Progenitor cell of endocrine pancreas (in vitro differentiated cells): ENCODE measurements around the gene ZNF765. TPM values are rescaled to one million over a fixed set of nuclear protein-coding genes. Genes with fewer than 3 reads are reported as not detected.
A peak's percentile ranks its signal among the peaks of the same experiment; 100 is the strongest.

Experiments used
- DNase-seq: peaks from one replicate; pipeline ENCODE4 v3.0.0; 2021; ENCODE audit warnings: low spot score; ENCODE audit not compliant: unreplicated experiment
- H3K27ac Mint-ChIP-seq: 2 replicates; pipeline ENCODE4 v1.8.0; 2021; ENCODE audit warnings: mild to moderate bottlenecking, moderate library complexity, mixed read lengths
- H3K27me3 Mint-ChIP-seq: 2 replicates; pipeline ENCODE4 v1.8.0; 2021; ENCODE audit warnings: mixed read lengths
- H3K36me3 Mint-ChIP-seq: 2 replicates; pipeline ENCODE4 v1.8.0; 2022; ENCODE audit warnings: mixed read lengths; ENCODE audit not compliant: insufficient read depth
- H3K4me1 Mint-ChIP-seq: 2 replicates; pipeline ENCODE4 v1.8.0; 2021; ENCODE audit warnings: low read depth, mixed read lengths
- H3K4me3 Mint-ChIP-seq: 2 replicates; pipeline ENCODE4 v1.8.0; 2021; ENCODE audit warnings: low read depth, mild to moderate bottlenecking, moderate library complexity, mixed read lengths
- H3K9me3 Mint-ChIP-seq: 2 replicates; pipeline ENCODE4 v1.8.0; 2021; ENCODE audit warnings: low read depth, mixed read lengths
- total RNA-seq: library from RNA; stranded (reverse); gene quantifications from 2 replicates; pipeline ENCODE4 v1.2.1, GENCODE V29; 2021
- TF ChIP-seq, protein P1 (sequence below): fragments of 200-600 bp; sonication (generic); IDR thresholded peaks from one replicate; pipeline ENCODE4 v1.5.0; 2021; ENCODE audit warnings: antibody characterized with exemption, mild to moderate bottlenecking; ENCODE audit not compliant: unreplicated experiment

The ZNF765 gene
- total RNA-seq, 1 donor from 2014 or later = 29.8 TPM

DNA sequence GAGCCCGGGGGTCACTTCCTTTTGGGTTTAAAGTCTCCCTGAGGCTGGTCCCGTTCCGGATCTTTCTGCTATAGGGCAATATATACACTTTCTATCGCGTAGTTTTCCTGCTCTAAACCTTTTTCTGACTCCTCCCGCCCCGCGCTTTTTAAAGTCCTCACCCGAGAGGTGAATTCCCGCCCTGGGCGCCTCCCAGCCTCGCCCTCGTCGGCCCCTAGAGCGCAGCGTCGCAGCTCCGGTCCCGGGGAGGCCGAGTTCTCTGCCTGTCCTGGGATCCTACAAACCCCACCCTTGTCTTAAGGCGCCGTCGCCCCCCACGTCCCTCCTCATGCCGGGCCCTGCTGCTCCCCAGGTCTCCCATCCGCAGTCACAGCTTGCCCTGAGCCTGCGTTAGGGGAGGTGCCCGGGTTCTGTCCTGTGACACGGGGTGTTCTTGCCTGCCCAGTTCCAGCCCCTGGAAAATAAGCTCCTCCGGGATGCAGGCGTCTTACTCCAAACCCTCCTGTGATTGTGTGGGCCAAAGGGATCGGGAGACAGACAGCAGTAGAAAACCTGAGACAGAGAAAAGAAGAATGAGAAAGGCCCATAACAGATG, 29.0 kb upstream of the ZNF765 start:
- Mint-ChIP-seq H3K4me3 (peak overlapping the region; percentile 95), H3K27ac (peak overlapping the region; percentile 96), H3K9me3 (no peaks in the 10 kb centered on the region), H3K36me3 (peaks cover 1% of the 10 kb centered on the region), H3K27me3 (no peaks in the 10 kb centered on the region), H3K4me1 (peaks cover 46% of the 10 kb centered on the region)
- TF ChIP-seq, protein P1, sequence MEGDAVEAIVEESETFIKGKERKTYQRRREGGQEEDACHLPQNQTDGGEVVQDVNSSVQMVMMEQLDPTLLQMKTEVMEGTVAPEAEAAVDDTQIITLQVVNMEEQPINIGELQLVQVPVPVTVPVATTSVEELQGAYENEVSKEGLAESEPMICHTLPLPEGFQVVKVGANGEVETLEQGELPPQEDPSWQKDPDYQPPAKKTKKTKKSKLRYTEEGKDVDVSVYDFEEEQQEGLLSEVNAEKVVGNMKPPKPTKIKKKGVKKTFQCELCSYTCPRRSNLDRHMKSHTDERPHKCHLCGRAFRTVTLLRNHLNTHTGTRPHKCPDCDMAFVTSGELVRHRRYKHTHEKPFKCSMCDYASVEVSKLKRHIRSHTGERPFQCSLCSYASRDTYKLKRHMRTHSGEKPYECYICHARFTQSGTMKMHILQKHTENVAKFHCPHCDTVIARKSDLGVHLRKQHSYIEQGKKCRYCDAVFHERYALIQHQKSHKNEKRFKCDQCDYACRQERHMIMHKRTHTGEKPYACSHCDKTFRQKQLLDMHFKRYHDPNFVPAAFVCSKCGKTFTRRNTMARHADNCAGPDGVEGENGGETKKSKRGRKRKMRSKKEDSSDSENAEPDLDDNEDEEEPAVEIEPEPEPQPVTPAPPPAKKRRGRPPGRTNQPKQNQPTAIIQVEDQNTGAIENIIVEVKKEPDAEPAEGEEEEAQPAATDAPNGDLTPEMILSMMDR = no peak
- DNase-seq = no peak

DNA sequence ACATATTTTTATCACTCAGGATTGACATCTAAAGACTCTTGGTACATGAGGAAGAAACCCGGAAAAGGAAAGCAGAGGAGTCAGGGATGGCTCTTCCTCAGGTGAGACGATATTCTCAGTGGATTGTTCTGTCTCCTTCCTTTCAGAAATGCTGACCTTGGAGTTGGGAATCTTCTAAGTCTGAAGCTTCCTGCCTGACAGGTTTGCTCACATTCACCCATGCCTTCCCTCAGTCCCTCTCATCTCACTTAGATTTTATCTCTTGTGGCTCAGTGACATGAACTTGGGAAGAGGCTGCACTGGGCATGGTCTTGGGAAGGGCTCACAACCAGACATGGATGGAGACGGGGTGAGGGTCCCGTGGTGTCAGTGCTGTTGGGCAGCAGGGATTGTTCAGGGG, 22.8 kb upstream of the ZNF765 start:
- peaks cover 6% of the 10 kb centered on the region for H3K4me1 Mint-ChIP-seq
- no peaks in the 10 kb centered on the region for H3K27me3 Mint-ChIP-seq
- peaks cover 14% of the 10 kb centered on the region for H3K36me3 Mint-ChIP-seq
- TF ChIP-seq, protein P1 = no peak
- H3K4me3 Mint-ChIP-seq = no peak overlapping the region
- no peaks in the 10 kb centered on the region for H3K9me3 Mint-ChIP-seq
- DNase-seq = no peak
- H3K27ac Mint-ChIP-seq = no peak overlapping the region

DNA sequence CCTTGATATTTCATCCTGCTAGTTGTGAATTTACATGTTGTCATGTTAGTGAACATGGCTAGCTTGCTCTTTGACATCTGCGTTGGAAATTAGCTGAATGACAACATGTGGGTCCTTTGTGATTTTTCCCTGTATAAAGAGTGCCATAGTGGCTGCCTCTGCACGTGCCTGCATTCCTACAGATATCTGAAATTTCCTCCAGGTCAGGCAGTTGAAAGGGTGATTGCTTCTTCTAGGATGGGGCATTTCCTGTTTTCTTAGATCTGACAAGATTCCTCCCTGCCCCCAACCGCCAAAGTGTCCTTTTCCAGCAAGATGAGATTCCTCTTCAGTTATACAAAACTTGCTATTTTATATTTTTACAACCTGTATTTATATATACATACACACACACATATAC, 20.7 kb upstream of the ZNF765 start:
- Mint-ChIP-seq H3K27ac (no peak overlapping the region), H3K4me3 (no peak overlapping the region), H3K9me3 (no peaks in the 10 kb centered on the region), H3K27me3 (no peaks in the 10 kb centered on the region), H3K4me1 (no peaks in the 10 kb centered on the region), H3K36me3 (peaks cover 33% of the 10 kb centered on the region)
- TF ChIP-seq, protein P1 = no peak
- no peak for DNase-seq

DNA sequence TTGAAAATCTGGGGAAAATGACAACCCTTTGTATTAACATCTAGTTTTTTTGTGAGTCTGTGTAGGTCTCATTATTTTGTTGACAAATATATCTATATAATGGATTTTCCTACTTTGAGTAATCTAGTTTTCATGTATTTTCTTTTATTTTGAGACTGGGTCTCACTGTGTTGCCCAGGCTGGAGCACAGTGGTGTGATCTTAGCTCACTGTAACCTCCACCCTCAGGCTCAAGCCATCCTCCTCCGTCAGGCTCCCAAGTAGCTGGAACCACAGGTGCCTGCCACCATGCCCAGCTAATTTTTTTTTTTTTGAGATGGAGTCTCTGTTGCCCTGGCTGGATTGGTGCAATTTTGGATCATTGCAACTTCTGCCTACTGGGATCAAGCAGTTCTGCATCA, 20.2 kb upstream of the ZNF765 start:
- no peak for DNase-seq
- TF ChIP-seq, protein P1 = no peak
- Mint-ChIP-seq H3K9me3 (no peaks in the 10 kb centered on the region), H3K4me1 (no peaks in the 10 kb centered on the region), H3K36me3 (peaks cover 37% of the 10 kb centered on the region), H3K27me3 (no peaks in the 10 kb centered on the region), H3K27ac (no peak overlapping the region), H3K4me3 (no peak overlapping the region)

DNA sequence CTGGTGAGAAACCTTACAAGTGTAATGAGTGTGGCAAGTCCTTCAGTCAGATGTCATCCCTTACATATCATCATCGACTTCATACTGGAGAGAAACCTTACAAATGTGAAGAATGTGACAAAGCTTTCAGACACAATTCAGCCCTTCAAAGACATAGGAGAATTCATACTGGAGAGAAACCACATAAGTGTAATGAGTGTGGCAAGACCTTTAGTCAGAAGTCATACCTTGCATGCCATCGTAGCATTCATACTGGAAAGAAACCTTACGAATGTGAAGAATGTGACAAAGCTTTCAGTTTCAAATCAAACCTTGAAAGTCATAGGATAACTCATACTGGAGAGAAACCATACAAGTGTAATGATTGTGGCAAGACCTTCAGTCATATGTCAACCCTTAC, 13.6 kb upstream of the ZNF765 start:
- Mint-ChIP-seq H3K36me3 (peaks cover 92% of the 10 kb centered on the region), H3K27me3 (no peaks in the 10 kb centered on the region), H3K9me3 (peaks cover 47% of the 10 kb centered on the region), H3K4me3 (no peak overlapping the region), H3K4me1 (no peaks in the 10 kb centered on the region), H3K27ac (no peak overlapping the region)
- TF ChIP-seq, protein P1 = no peak
- no peak for DNase-seq
